Psoas muscle (tissue), 8 donors: Measurements from ENCODE around the gene EEFSEC. TPM values are rescaled to one million over a fixed set of nuclear protein-coding genes. Genes with fewer than 3 reads are reported as not detected.

Source experiments
- ATAC-seq, 4 donors: fragments of 200-7000 bp; cut with Tn5 transposase; one replicate each; pipeline ENCODE4 v1.9.1; 2020; ENCODE audit warnings: moderate library complexity in 3 of 4, mild to moderate bottlenecking in 2 of 4
- DNase-seq, 2 donors: peaks; one replicate each; pipeline ENCODE4 v3.0.0-alpha.2; 2020
- H3K27ac ChIP-seq: fragments of 200-600 bp; one replicate; pipeline ENCODE4 v1.8.0; 2022
- H3K27me3 ChIP-seq, 3 donors: fragments of 200-600 bp in 1 of 3; one replicate each; pipeline versions ENCODE4 v1.6.1 to v1.8.0; 2013 to 2022; ENCODE audit warnings: low read length in 2 of 3, mild to moderate bottlenecking in 2 of 3, moderate library complexity in 1 of 3; ENCODE audit not compliant: insufficient read depth in 3 of 3
- H3K36me3 ChIP-seq, 2 donors: fragments of 200-600 bp in 1 of 2; one replicate each; pipeline versions ENCODE4 v1.6.1 to v1.8.0; 2013 to 2022; ENCODE audit warnings: low read depth in 1 of 2, mild to moderate bottlenecking in 1 of 2, moderate library complexity in 1 of 2; ENCODE audit not compliant: insufficient read depth in 1 of 2
- H3K4me1 ChIP-seq: fragments of 200-600 bp; one replicate; pipeline ENCODE4 v1.8.0; 2022
- H3K4me3 ChIP-seq: fragments of 200-600 bp; one replicate; pipeline ENCODE4 v1.8.0; 2022; ENCODE audit warnings: mild to moderate bottlenecking
- H3K9me3 ChIP-seq: fragments of 200-600 bp; one replicate; pipeline ENCODE4 v1.8.0; 2022
- WGBS, 3 donors: extraction: QIAGEN DNeasy Blood & Tissue Kit; methylation state at CpG; one replicate each; pipeline versions ENCODE4 v1.1.6 to v1.1.7; 2013; 5-methylcytosine and 5-hydroxymethylcytosine counted together
- intact Hi-C, 2 donors: fragments of 100-400 bp; cut with DNase I; formaldehyde crosslinking; loops; one replicate each; pipeline versions ENCODE4 v1.11.0 to v1.14.2; 2022
- polyA plus RNA-seq, 3 donors: library from polyadenylated mRNA; stranded (reverse); fragments of 200-250 nt; gene quantifications; one replicate each; pipeline ENCODE4 v1.2.3, GENCODE V29; 2013
- total RNA-seq, 4 donors: library from RNA; stranded (reverse); fragmentation: NEBNext Ultra II Directional in 2 of 4; extraction: Animal tissue kit (Norgen Biotek cat#: 25700) in 2 of 4; gene quantifications; one replicate each; pipeline versions ENCODE4 v1.2.1 to v1.2.4, GENCODE V29; 2021 to 2023
- TF ChIP-seq, protein P1 (sequence below): fragments of 200-600 bp; IDR thresholded peaks from one replicate; pipeline ENCODE4 v1.8.0; 2022; ENCODE audit warnings: antibody characterized with exemption
- donor health status: healthy with polysubstance abuse.
- donor health status: DM: no; HTN: no; CAD: no; lungs with moderate emphysema.
- donor health status: Bipolar disorder and iron deficiency.
- donor health status: healthy.
- donor health status: DM: yes; HTN: yes; CAD: no.
- donor health status: DM: no; HTN: no; CAD: no.
- donor health status: DM: no; HTN: no; CAD: no.
- donor health status: DM: yes; HTN: yes; CAD: no.

The EEFSEC gene
- total and polyA plus RNA-seq, 7 donors, result 10.7 to 18.9 (median 14.0) TPM

DNA sequence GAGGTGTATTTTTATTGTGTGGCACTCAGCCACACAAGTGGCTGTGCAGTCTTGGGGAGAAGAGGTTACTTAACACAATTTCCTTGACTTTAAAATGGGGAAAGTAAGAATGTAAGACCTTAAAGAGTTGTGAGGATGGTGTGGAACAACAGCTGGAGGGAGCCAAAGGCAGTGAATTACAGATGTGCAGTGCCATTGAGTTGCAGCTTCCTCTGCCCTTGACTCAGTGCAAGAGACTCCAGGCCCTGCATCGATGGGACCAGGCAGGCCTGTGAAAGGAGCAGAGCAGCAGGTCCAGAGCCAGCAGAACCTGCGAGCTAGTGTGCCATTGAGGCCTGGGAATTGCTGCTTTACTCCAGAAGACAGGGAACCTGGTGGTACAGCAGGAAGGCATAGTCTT is 27.2 kb downstream of the EEFSEC start:
- Histone ChIP-seq H3K36me3 (no peaks in the 10 kb centered on the region), H3K4me3 (no peak overlapping the region), H3K9me3 (no peaks in the 10 kb centered on the region), H3K4me1 (peaks cover 27% of the 10 kb centered on the region), H3K27ac (no peak overlapping the region), H3K27me3 (no peaks in the 10 kb centered on the region)
- 29 to 73% (median 52%) methylated on average over 2 of the region's 2 CpGs for WGBS, 3 donors
- ATAC-seq, result peak in 2 of 4 donors; percentile 50 to 60
- DNase-seq, result no peak
- intact Hi-C loops, result no loop called here
- TF ChIP-seq, protein P1, sequence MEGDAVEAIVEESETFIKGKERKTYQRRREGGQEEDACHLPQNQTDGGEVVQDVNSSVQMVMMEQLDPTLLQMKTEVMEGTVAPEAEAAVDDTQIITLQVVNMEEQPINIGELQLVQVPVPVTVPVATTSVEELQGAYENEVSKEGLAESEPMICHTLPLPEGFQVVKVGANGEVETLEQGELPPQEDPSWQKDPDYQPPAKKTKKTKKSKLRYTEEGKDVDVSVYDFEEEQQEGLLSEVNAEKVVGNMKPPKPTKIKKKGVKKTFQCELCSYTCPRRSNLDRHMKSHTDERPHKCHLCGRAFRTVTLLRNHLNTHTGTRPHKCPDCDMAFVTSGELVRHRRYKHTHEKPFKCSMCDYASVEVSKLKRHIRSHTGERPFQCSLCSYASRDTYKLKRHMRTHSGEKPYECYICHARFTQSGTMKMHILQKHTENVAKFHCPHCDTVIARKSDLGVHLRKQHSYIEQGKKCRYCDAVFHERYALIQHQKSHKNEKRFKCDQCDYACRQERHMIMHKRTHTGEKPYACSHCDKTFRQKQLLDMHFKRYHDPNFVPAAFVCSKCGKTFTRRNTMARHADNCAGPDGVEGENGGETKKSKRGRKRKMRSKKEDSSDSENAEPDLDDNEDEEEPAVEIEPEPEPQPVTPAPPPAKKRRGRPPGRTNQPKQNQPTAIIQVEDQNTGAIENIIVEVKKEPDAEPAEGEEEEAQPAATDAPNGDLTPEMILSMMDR, result no peak

- WGBS, 3 donors, result 36 to 55% (median 47%) methylated on average over 3 of the region's 3 CpGs
- DNase-seq, result no peak
- peak in 3 of 4 donors; percentile 73 to 91 (median 85) for ATAC-seq
Measured at GRCh38 chr3:128180913-128181312, 27.6 kb downstream of the EEFSEC start.

DNA sequence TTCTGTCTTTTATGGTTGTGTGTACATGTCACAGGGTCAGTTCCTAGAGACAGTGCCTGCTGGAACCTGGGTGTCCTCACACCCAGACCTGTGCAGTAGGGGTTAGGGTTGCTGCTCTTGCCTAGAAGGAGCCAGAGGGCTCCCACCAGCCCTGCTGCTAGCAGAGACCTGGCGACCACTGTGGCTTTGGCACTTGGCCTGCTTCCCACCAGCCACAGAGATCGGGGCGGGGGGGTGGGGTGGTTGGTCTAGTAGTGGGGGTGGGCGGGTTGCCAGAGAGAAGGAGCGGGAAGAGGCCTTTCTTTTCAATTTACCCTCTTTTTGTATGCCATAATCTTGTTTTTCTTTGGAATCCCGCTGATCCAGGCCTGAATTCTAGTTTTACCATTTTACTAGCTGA is 29.4 kb downstream of the EEFSEC start:
- Histone ChIP-seq H3K36me3 (no peaks in the 10 kb centered on the region), H3K9me3 (no peaks in the 10 kb centered on the region), H3K27ac (no peak overlapping the region), H3K4me3 (no peak overlapping the region), H3K4me1 (peaks cover 27% of the 10 kb centered on the region), H3K27me3 (no peaks in the 10 kb centered on the region)
- TF ChIP-seq, protein P1, result no peak
- 46 to 75% (median 70%) methylated on average over 6 of the region's 6 CpGs for WGBS, 3 donors
- ATAC-seq (no peak), DNase-seq (no peak)
- intact Hi-C loops, result no loop called here

More at GRCh38 chr3:128180913-128181312, 27.6 kb downstream of the EEFSEC start:
- H3K4me3 ChIP-seq, result no peak overlapping the region
- intact Hi-C loops, result no loop called here
- H3K27me3 ChIP-seq, result no peaks in the 10 kb centered on the region
- no peak overlapping the region for H3K27ac ChIP-seq
- H3K36me3 ChIP-seq, result no peaks in the 10 kb centered on the region
- TF ChIP-seq, protein P1, result no peak
- peaks cover 27% of the 10 kb centered on the region for H3K4me1 ChIP-seq
- H3K9me3 ChIP-seq, result no peaks in the 10 kb centered on the region

GRCh38 chr3:128185630-128186447 is 32.6 kb downstream of the EEFSEC start:
- TF ChIP-seq, protein P1, result no peak
- Histone ChIP-seq H3K27me3 (no peaks in the 10 kb centered on the region), H3K9me3 (no peaks in the 10 kb centered on the region), H3K4me1 (peaks cover 5% of the 10 kb centered on the region), H3K4me3 (no peak overlapping the region), H3K27ac (no peak overlapping the region), H3K36me3 (no peaks in the 10 kb centered on the region)
- ATAC-seq (no peak), DNase-seq (no peak)
- WGBS, 3 donors, result 94 to 96% (median 94%) methylated on average over 3 of the region's 3 CpGs
- intact Hi-C loops, result no loop called here
